K562 (cell line): ENCODE measurements around the gene C7orf57. TPM values are rescaled to one million over a fixed set of nuclear protein-coding genes. Genes with fewer than 3 reads are reported as not detected.

Experiments used
- REST ChIP-seq, 2 experiments: fragments of 450-650 bp; formaldehyde crosslinking in 1 of 2; IDR thresholded peaks; 2 replicates each; pipeline versions ENCODE4 v1.4.0 to v1.6.1; 2014 to 2020; ENCODE audit warnings: mild to moderate bottlenecking in 2 of 2, borderline replicate concordance in 1 of 2, low read depth in 1 of 2
- THAP12 ChIP-seq: fragments of 250-450 bp; sonication (Bioruptor Pico); IDR thresholded peaks from 2 replicates; pipeline ENCODE4 v1.9.0; 2021; ENCODE audit warnings: mild to moderate bottlenecking, inconsistent platforms
- ZNF586 ChIP-seq: fragments of 450-650 bp; formaldehyde crosslinking; conservative IDR thresholded peaks from 2 replicates; pipeline ENCODE4 v1.4.0; 2020; ENCODE audit warnings: mild to moderate bottlenecking, moderate library complexity
- ZNF764 ChIP-seq: fragments of 250-450 bp; sonication (Bioruptor Pico); IDR thresholded peaks from 2 replicates; pipeline ENCODE4 v1.4.0; 2020; ENCODE audit warnings: low read depth, mild to moderate bottlenecking, moderate library complexity
- polyA plus RNA-seq, 8 experiments: library from polyadenylated mRNA; depleted of rRNA in 4 of 8; stranded (reverse) in 5 of 8; unstranded in 3 of 8; fragments of >200 nt; fragmentation: Nextera tagmentation in 2 of 8; fragmentation: Illumina TruSeq in 1 of 8; extraction: Ambion mirVana in 2 of 8; extraction: Trizol in 1 of 8; gene quantifications; 2 replicates each; pipeline versions ENCODE4 v1.2.1 to v1.2.3, GENCODE V29; 2011 to 2014; ENCODE audit warnings: inconsistent platforms in 1 of 8, missing spikeins in 1 of 8
- total RNA-seq, 7 experiments: library from RNA; depleted of rRNA in 6 of 7; stranded (reverse); fragments of >200 nt in 6 of 7; fragmentation: Illumina TruSeq in 2 of 7; extraction: Trizol in 2 of 7; gene quantifications; 2 replicates each; pipeline versions ENCODE4 v1.2.1 to v1.2.3, GENCODE V29; 2011 to 2021; ENCODE audit warnings: low replicate concordance in 1 of 7

C7orf57 gene
- total and polyA plus RNA-seq, 9 of the 15 experiments (the other 6 are each of a cell fraction or from before 2014, with no cell fraction given), result not detected

DNA sequence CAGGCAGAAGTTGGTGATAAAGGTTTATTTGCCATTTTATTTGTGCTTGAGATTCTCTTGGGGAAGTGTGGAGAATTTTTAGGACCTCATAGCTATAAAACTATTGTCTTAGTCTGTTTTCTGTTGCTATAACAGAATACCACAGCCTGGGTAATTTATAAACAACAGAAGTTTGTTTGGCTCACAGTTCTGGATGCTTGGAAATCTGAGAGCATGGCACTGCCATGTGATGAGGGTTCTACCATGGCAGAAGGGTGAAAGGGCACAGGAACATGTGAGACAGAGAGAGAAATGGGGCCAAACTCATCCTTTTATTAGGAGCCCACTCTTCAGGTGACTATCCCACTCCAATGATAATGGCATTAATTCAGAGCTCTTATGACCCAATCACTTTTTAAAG lies 18.7 kb upstream of the C7orf57 start (continued):
- TF ChIP-seq REST (IDR thresholded peaks at IDR 0.05; ENCODE audit: borderline replicate concordance) (no peak), REST (CRISPR knock-in tag; IDR thresholded peaks at IDR 0.05; ENCODE audit: low read depth) (no peak), THAP12 (no peak), ZNF764 (CRISPR knock-in tag) (no peak), ZNF586 (CRISPR knock-in tag) (no peak)
